ENCODE data around the gene IL17REL. TPM values are rescaled to one million over a fixed set of nuclear protein-coding genes. Genes with fewer than 3 reads are reported as not detected.
"Not testable (repeated sequence)": the region's sequence is repeated elsewhere in the genome, so short reads cannot be mapped to it uniquely, and the experiment has no call there.

The IL17REL gene
- total RNA-seq, 1 donor from 2014 or later: not detected

GRCh38 chr22:49947296-49947622, 65.3 kb downstream of the IL17REL start:
- no peak for DNase-seq (ENCODE audit: low read depth)
- TF ChIP-seq, protein P1, sequence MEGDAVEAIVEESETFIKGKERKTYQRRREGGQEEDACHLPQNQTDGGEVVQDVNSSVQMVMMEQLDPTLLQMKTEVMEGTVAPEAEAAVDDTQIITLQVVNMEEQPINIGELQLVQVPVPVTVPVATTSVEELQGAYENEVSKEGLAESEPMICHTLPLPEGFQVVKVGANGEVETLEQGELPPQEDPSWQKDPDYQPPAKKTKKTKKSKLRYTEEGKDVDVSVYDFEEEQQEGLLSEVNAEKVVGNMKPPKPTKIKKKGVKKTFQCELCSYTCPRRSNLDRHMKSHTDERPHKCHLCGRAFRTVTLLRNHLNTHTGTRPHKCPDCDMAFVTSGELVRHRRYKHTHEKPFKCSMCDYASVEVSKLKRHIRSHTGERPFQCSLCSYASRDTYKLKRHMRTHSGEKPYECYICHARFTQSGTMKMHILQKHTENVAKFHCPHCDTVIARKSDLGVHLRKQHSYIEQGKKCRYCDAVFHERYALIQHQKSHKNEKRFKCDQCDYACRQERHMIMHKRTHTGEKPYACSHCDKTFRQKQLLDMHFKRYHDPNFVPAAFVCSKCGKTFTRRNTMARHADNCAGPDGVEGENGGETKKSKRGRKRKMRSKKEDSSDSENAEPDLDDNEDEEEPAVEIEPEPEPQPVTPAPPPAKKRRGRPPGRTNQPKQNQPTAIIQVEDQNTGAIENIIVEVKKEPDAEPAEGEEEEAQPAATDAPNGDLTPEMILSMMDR (conservative IDR thresholded peaks at IDR 0.05; ENCODE audit: low read depth, low read length): no peak
- no peak overlapping the region for H3K4me3 ChIP-seq (ENCODE audit: low read depth, low read length)

DNA sequence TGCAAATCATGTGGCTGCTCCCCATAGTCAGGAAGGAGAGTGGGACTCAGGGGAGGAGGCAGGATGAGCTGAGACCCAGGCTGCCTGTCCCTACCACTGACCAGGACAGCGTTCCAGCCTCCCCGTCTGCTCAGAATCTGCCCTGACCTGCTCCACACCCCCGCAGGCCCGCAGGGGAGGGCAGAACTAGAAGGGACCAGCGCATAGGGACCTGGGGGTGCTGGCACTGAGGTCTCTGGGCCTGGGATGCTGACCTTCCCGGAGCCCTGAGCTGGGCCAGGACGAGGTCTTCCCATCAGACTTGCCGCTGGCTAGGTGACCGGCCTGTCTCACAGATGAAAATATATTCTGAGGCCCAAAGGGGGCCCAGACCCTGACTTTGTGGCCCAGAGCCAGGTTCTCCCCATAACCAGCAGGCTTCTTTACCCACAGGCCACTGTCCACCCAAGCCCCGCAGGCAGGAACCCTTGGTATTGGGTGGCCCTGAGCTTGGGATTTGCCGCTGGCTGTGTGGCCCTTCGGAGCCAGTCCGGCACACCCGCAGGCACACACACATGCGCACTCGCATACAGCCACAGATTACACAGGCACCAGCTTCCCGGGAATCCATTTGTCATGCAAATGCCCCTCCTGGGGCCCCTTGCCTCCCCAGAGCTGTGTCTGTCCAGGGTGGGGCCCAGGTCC, 65.8 kb downstream of the IL17REL start:
- H3K4me3 ChIP-seq (ENCODE audit: low read depth, low read length): no peak overlapping the region
- TF ChIP-seq, protein P1 (conservative IDR thresholded peaks at IDR 0.05; ENCODE audit: low read depth, low read length): no peak
- DNase-seq (ENCODE audit: low read depth): no peak

GRCh38 chr22:49945042-49945794, 67.3 kb downstream of the IL17REL start:
- not testable (repeated sequence) for DNase-seq (ENCODE audit: low read depth); H3K4me3 ChIP-seq (ENCODE audit: low read depth, low read length)

Other genes starting within 250 kb of the IL17REL start
- gene BRD1, start 184.9 kb downstream of the IL17REL start, total RNA-seq: 23.1 and 41.8 TPM in 2 replicates
- 14.5 and 15.4 TPM in 2 replicates for gene ZBED4, start 158.9 kb downstream of the IL17REL start, total RNA-seq
- 16.4 and 24.5 TPM in 2 replicates for gene ALG12, start 94.3 kb downstream of the IL17REL start, total RNA-seq
- 48.8 and 54.1 TPM in 2 replicates for gene CRELD2, start 94.1 kb downstream of the IL17REL start, total RNA-seq
- 37.5 and 49.3 TPM in 2 replicates for gene PIM3, start 52.0 kb downstream of the IL17REL start, total RNA-seq
- gene TTLL8, start 45.5 kb upstream of the IL17REL start, total RNA-seq: not detected in 2 replicates
- gene MLC1, start 72.7 kb upstream of the IL17REL start, total RNA-seq: not detected in 2 replicates
- 0.12 and 0.29 TPM in 2 replicates for gene MOV10L1, start 77.2 kb upstream of the IL17REL start, total RNA-seq
- 0.07 and 0.12 TPM in 2 replicates for gene PANX2, start 158.0 kb upstream of the IL17REL start, total RNA-seq
- 55.5 and 68.9 TPM in 2 replicates for gene TRABD, start 173.1 kb upstream of the IL17REL start, total RNA-seq
- gene SELENOO, start 188.2 kb upstream of the IL17REL start, total RNA-seq: 31.0 and 31.1 TPM in 2 replicates
- gene TUBGCP6, start 232.3 kb upstream of the IL17REL start, total RNA-seq: 19.8 and 26.1 TPM in 2 replicates
- 18.8 and 40.6 TPM in 2 replicates for gene HDAC10, start 238.5 kb upstream of the IL17REL start, total RNA-seq
- 33.9 and 56.0 TPM in 2 replicates for gene MAPK12, start 248.9 kb upstream of the IL17REL start, total RNA-seq